ENCODE data around the gene AGAP2. TPM values are rescaled to one million over a fixed set of nuclear protein-coding genes. Genes with fewer than 3 reads are reported as not detected.
A peak's percentile ranks its signal among the peaks of the same experiment; 100 is the strongest.

AGAP2 gene
- total and polyA plus RNA-seq, 4 donors, result 0.18 to 3.6 (median 1.8) TPM

GRCh38 chr12:57757771-57758170 is 19.2 kb upstream of the AGAP2 start:
- 85 to 91% methylated on average over 4 of the region's 4 CpGs for WGBS, 2 donors
- H3K36me3 ChIP-seq (ENCODE audit: control insufficient read depth in 1 of 2, insufficient read depth in 2 of 2, low read length in 1 of 2), result peaks cover 0 to 2% of the 10 kb centered on the region in 2 donors
- ATAC-seq (ENCODE audit: low FRiP score) (no peak), DNase-seq (no peak)
- no peaks in the 10 kb centered on the region for H3K27me3 ChIP-seq (ENCODE audit: control insufficient read depth in 1 of 2, insufficient read depth in 2 of 2, low read length in 1 of 2)
- intact Hi-C loops (cut with DNase I), result no loop called here
- no peaks in the 10 kb centered on the region for H3K9me3 ChIP-seq (ENCODE audit: control insufficient read depth, low read length)
- H3K4me3 ChIP-seq (ENCODE audit: low read length in 2 of 2), result no peak overlapping the region
- no peaks in the 10 kb centered on the region for H3K4me1 ChIP-seq (ENCODE audit: control insufficient read depth in 1 of 2, insufficient read depth in 2 of 2, low read length in 2 of 2)
- no peak overlapping the region for H3K27ac ChIP-seq (ENCODE audit: low read depth in 1 of 2, low read length in 2 of 2)

DNA sequence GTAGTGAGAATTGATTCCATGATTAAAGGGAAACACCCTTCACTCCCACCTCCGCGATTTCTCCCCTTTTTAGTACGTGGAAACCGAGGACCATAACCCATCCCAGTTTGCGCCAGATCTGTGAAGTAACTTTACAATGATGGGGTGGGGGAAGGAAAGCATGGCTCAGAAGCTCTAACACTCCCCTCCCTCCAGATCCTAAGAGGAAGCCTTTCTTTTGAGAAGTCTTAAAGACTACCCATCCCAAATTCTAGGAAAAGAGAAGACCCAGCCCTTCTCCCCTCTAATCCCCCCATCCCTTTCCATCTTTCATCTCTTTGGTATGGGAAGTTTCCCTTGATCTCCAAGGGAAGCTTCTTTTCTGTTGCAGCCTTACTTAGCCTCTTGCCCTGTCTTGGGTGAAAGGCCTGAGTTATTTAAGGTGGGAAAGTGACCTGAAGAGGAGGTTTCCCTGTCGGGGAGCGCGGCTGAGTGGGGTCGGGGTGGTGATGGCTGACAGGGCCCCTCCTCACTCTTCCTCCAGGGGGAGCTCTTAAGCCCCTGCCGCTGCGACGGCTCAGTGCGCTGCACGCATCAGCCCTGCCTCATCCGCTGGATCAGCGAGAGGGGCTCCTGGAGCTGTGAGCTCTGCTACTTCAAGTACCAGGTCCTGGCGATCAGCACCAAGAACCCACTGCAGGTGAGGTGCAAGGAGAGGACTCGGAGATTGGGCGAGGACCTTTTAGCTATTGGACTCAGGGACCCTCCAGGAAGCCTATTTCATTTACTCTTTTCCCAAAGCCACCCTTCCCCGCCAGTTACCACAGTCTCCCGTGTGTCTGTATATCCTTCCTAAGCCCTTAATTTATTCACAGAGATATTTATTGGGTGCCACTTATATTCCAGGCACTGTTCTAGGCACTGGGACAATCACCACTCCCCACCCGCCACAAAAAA is 18.1 kb upstream of the AGAP2 start:
- Histone ChIP-seq H3K27me3 (ENCODE audit: control insufficient read depth in 1 of 2, insufficient read depth in 2 of 2, low read length in 1 of 2) (no peaks in the 10 kb centered on the region), H3K4me3 (ENCODE audit: low read length in 2 of 2) (no peak overlapping the region), H3K36me3 (ENCODE audit: control insufficient read depth in 1 of 2, insufficient read depth in 2 of 2, low read length in 1 of 2) (peaks cover 0 to 2% of the 10 kb centered on the region in 2 donors), H3K27ac (ENCODE audit: low read depth in 1 of 2, low read length in 2 of 2) (no peak overlapping the region), H3K4me1 (ENCODE audit: control insufficient read depth in 1 of 2, insufficient read depth in 2 of 2, low read length in 2 of 2) (no peaks in the 10 kb centered on the region), H3K9me3 (ENCODE audit: control insufficient read depth, low read length) (no peaks in the 10 kb centered on the region)
- intact Hi-C loops (cut with DNase I), result no loop called here
- ATAC-seq (ENCODE audit: low FRiP score), result no peak
- DNase-seq, result peak; percentile 64 to 81
- WGBS, 2 donors, result 77 to 78% methylated on average over 22 of the region's 22 CpGs

- intact Hi-C loops (cut with DNase I), result no loop called here
- H3K9me3 ChIP-seq (ENCODE audit: control insufficient read depth, low read length), result no peaks in the 10 kb centered on the region
- H3K27ac ChIP-seq (ENCODE audit: low read depth in 1 of 2, low read length in 2 of 2), result no peak overlapping the region
- DNase-seq (peak in 1 of 2 donors; percentile 84), ATAC-seq (ENCODE audit: low FRiP score) (no peak)
- peak overlapping the region; percentile 87 to 89 for H3K4me3 ChIP-seq (ENCODE audit: low read length in 2 of 2)
- no peaks in the 10 kb centered on the region for H3K27me3 ChIP-seq (ENCODE audit: control insufficient read depth in 1 of 2, insufficient read depth in 2 of 2, low read length in 1 of 2)
- peaks cover 0 to 2% of the 10 kb centered on the region in 2 donors for H3K36me3 ChIP-seq (ENCODE audit: control insufficient read depth in 1 of 2, insufficient read depth in 2 of 2, low read length in 1 of 2)
- peaks cover 0 to 4% of the 10 kb centered on the region in 2 donors for H3K4me1 ChIP-seq (ENCODE audit: control insufficient read depth in 1 of 2, insufficient read depth in 2 of 2, low read length in 2 of 2)
- 3% methylated on average over 63 to 76 of the region's 76 CpGs for WGBS, 2 donors
These were observed 17.2 kb upstream of the AGAP2 start for GRCh38 chr12:57755454-57756372.

DNA sequence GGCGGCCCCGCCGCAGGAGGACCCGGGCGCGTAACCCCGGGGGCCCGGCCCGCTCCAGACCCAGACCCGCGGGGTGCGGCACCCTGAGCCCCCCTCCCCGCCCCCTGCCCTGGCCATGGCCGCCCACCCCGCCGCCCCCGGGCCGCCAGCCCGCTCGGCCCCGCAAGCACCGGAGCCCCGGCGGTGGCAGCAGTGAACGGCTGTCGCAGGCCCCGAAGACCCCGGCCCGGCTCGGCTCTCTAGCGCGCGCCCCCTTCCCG is 16.6 kb upstream of the AGAP2 start:
- Histone ChIP-seq H3K4me1 (ENCODE audit: control insufficient read depth in 1 of 2, insufficient read depth in 2 of 2, low read length in 2 of 2) (peaks cover 0 to 4% of the 10 kb centered on the region in 2 donors), H3K27ac (ENCODE audit: low read depth in 1 of 2, low read length in 2 of 2) (no peak overlapping the region), H3K36me3 (ENCODE audit: control insufficient read depth in 1 of 2, insufficient read depth in 2 of 2, low read length in 1 of 2) (peaks cover 0 to 2% of the 10 kb centered on the region in 2 donors), H3K4me3 (ENCODE audit: low read length in 2 of 2) (peak overlapping the region; percentile 87 to 89), H3K27me3 (ENCODE audit: control insufficient read depth in 1 of 2, insufficient read depth in 2 of 2, low read length in 1 of 2) (no peaks in the 10 kb centered on the region), H3K9me3 (ENCODE audit: control insufficient read depth, low read length) (no peaks in the 10 kb centered on the region)
- WGBS, 2 donors, result 0% methylated on average over 34 of the region's 34 CpGs; no CpG with 5 or more reads in 1 of the 2 donors
- ATAC-seq (ENCODE audit: low FRiP score) (no peak), DNase-seq (no peak)
- intact Hi-C loops (cut with DNase I), result no loop called here

DNA sequence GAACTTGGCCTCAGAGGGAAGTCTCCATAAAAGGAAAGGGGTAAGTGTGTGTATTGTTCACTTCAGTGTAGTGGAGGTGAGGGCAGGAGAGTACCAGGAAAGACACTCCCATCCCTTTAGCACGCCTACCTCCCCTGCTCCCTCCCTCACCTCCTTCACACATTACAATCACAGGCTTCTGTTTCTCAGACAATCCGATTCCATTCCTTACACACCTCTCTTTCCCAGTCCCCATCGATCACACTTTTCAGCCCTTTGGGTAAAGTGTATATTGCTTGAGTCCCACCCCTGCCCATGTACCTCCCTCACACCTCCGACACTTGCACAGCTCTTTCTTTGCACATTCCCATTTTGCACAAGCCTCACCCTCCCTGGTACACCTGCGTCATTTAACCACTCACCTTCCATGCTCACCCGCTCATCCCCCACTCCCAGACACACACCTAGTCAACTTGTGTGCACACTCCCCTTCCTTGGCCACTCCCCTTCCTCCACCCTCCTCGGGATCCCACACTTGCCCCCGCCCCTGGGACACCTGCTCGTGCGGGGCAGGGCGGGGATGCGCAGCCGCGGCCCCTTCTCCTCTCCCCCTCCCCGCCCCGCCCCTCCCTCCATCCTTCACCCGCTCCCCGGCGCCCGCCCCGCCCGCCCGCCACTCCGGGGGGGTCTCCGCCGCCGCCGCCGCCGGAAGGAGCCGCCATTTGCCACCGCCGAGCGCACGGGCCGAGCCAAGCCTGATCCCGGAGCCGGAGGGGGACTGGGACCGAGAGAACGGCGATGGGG is 16.1 kb upstream of the AGAP2 start, which contains the start of gene MARCHF9:
Gene MARCHF9, plus strand, starts transcription at position 693 of the 783 bp plus-strand sequence. CDS start 426 bp downstream, outside the sequence.
- intact Hi-C loops (cut with DNase I), result no loop called here
- DNase-seq (peak; percentile 75 to 82), ATAC-seq (ENCODE audit: low FRiP score) (no peak)
- no peaks in the 10 kb centered on the region for H3K27me3 ChIP-seq (ENCODE audit: control insufficient read depth in 1 of 2, insufficient read depth in 2 of 2, low read length in 1 of 2)
- H3K36me3 ChIP-seq (ENCODE audit: control insufficient read depth in 1 of 2, insufficient read depth in 2 of 2, low read length in 1 of 2), result peaks cover 0 to 2% of the 10 kb centered on the region in 2 donors
- peaks cover 0 to 4% of the 10 kb centered on the region in 2 donors for H3K4me1 ChIP-seq (ENCODE audit: control insufficient read depth in 1 of 2, insufficient read depth in 2 of 2, low read length in 2 of 2)
- H3K4me3 ChIP-seq (ENCODE audit: low read length in 2 of 2), result peak within 1 kb of the TSS; percentile 87 to 89
- no peak within 1 kb of the TSS for H3K27ac ChIP-seq (ENCODE audit: low read depth in 1 of 2, low read length in 2 of 2)
- H3K9me3 ChIP-seq (ENCODE audit: control insufficient read depth, low read length), result no peaks in the 10 kb centered on the region
- 1 to 5% methylated on average over 15 to 41 of the region's 41 CpGs for WGBS, 2 donors

- intact Hi-C loops (cut with DNase I), result no loop called here
- Histone ChIP-seq H3K9me3 (ENCODE audit: control insufficient read depth, low read length) (no peaks in the 10 kb centered on the region), H3K36me3 (ENCODE audit: control insufficient read depth in 1 of 2, insufficient read depth in 2 of 2, low read length in 1 of 2) (peaks cover 0 to 4% of the 10 kb centered on the region in 2 donors), H3K27me3 (ENCODE audit: control insufficient read depth in 1 of 2, insufficient read depth in 2 of 2, low read length in 1 of 2) (no peaks in the 10 kb centered on the region), H3K4me1 (ENCODE audit: control insufficient read depth in 1 of 2, insufficient read depth in 2 of 2, low read length in 2 of 2) (peaks cover 0 to 4% of the 10 kb centered on the region in 2 donors), H3K27ac (ENCODE audit: low read depth in 1 of 2, low read length in 2 of 2) (no peak overlapping the region), H3K4me3 (ENCODE audit: low read length in 2 of 2) (no peak overlapping the region)
- DNase-seq (no peak), ATAC-seq (ENCODE audit: low FRiP score) (no peak)
- 13 to 18% methylated on average over 1 of the region's 1 CpG for WGBS, 2 donors
These were observed 15.3 kb upstream of the AGAP2 start for GRCh38 chr12:57753756-57754337.

DNA sequence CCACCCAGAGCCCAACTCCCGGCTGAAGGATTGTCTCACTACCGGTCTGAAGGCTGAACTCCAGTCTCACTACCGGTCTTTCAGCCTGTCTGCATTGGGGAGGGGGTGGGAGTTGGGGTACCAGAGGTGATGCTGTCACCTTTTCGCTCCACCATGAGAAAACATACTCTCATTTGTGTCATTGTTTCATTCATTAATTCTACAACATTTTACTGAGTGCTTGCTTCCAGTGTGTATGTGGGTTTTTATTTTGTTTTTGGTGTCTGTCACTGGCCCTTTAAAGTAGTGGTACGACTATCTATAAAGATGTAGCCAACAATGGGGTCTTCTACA is 14.1 kb upstream of the AGAP2 start:
- no peak for DNase-seq
- H3K4me1 ChIP-seq (ENCODE audit: control insufficient read depth in 1 of 2, insufficient read depth in 2 of 2, low read length in 2 of 2), result peaks cover 0 to 4% of the 10 kb centered on the region in 2 donors
- no peak for ATAC-seq (ENCODE audit: low FRiP score)
- no peaks in the 10 kb centered on the region for H3K27me3 ChIP-seq (ENCODE audit: control insufficient read depth in 1 of 2, insufficient read depth in 2 of 2, low read length in 1 of 2)
- intact Hi-C loops (cut with DNase I), result no loop called here
- no peaks in the 10 kb centered on the region for H3K9me3 ChIP-seq (ENCODE audit: control insufficient read depth, low read length)
- WGBS, 2 donors, result 4 to 5% methylated on average over 4 to 5 of the region's 5 CpGs
- no peak overlapping the region for H3K27ac ChIP-seq (ENCODE audit: low read depth in 1 of 2, low read length in 2 of 2)
- no peak overlapping the region for H3K4me3 ChIP-seq (ENCODE audit: low read length in 2 of 2)
- H3K36me3 ChIP-seq (ENCODE audit: control insufficient read depth in 1 of 2, insufficient read depth in 2 of 2, low read length in 1 of 2), result peaks cover 0 to 2% of the 10 kb centered on the region in 2 donors
